Ascending aorta (tissue), 2 donors: Measurements from ENCODE around the gene L1CAM. TPM values are rescaled to one million over a fixed set of nuclear protein-coding genes. Genes with fewer than 3 reads are reported as not detected.

ENCODE experiments used
- DNase-seq, 2 donors: peaks; one replicate each; pipeline ENCODE4 v3.0.0-alpha.2; 2019; ENCODE audit warnings: low spot score in 2 of 2
- H3K27ac ChIP-seq, 2 donors: fragments of 200-600 bp; sonication (generic); one replicate each; pipeline ENCODE4 v1.5.1; 2016 to 2017; ENCODE audit warnings: mild to moderate bottlenecking in 1 of 2
- H3K27me3 ChIP-seq: fragments of 200-600 bp; sonication (generic); one replicate; pipeline ENCODE4 v1.5.1; 2017
- H3K36me3 ChIP-seq, 2 donors: fragments of 200-600 bp; sonication (generic); one replicate each; pipeline ENCODE4 v1.5.1; 2016
- H3K4me1 ChIP-seq, 2 donors: fragments of 200-600 bp; sonication (generic); one replicate each; pipeline ENCODE4 v1.5.1; 2016 to 2017; ENCODE audit warnings: mild to moderate bottlenecking in 1 of 2
- H3K4me3 ChIP-seq, 2 donors: fragments of 200-600 bp; sonication (generic); one replicate each; pipeline ENCODE4 v1.5.1; 2016 to 2017; ENCODE audit warnings: mild to moderate bottlenecking in 1 of 2
- H3K9me3 ChIP-seq, 2 donors: fragments of 200-600 bp; sonication (generic); one replicate each; pipeline ENCODE4 v1.5.1; 2016
- intact Hi-C: fragments of 100-400 bp; cut with DNase I; formaldehyde crosslinking; loops from one replicate; pipeline ENCODE4 v1.15.1; 2023
- total RNA-seq: library from RNA; depleted of rRNA; stranded (reverse); fragments of >200 nt; gene quantifications from one replicate; pipeline ENCODE4 v1.1.0, GENCODE V29; 2016
- TF ChIP-seq, protein P1 (sequence below), 3 experiments: fragments of 200-600 bp in 2 of 3; fragments of 450-650 bp in 1 of 3; sonication (generic) in 2 of 3; IDR thresholded peaks; one replicate each; pipeline ENCODE4 v1.5.1; 2016 to 2019; ENCODE audit warnings: antibody characterized with exemption in 3 of 3, mild to moderate bottlenecking in 1 of 3, moderate library complexity in 1 of 3

The L1CAM gene
- total RNA-seq, 1 donor from 2014 or later = 25.8 TPM

DNA sequence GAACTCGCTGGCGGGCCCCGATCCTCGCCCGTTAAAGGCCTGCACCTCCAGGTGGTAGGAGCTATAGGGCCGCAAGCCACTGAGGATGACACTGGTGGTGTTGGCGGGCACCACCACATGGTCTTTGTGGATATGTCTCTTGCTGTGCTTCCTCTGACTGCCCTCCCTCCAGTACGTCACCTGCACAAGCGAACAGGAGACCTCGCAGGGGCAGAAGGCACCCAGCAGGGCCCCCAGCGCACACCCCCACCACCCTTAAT is 20.7 kb downstream of the L1CAM start:
- H3K36me3 ChIP-seq = no peaks in the 10 kb centered on the region
- peaks cover 4% of the 10 kb centered on the region for H3K27me3 ChIP-seq
- TF ChIP-seq, protein P1, sequence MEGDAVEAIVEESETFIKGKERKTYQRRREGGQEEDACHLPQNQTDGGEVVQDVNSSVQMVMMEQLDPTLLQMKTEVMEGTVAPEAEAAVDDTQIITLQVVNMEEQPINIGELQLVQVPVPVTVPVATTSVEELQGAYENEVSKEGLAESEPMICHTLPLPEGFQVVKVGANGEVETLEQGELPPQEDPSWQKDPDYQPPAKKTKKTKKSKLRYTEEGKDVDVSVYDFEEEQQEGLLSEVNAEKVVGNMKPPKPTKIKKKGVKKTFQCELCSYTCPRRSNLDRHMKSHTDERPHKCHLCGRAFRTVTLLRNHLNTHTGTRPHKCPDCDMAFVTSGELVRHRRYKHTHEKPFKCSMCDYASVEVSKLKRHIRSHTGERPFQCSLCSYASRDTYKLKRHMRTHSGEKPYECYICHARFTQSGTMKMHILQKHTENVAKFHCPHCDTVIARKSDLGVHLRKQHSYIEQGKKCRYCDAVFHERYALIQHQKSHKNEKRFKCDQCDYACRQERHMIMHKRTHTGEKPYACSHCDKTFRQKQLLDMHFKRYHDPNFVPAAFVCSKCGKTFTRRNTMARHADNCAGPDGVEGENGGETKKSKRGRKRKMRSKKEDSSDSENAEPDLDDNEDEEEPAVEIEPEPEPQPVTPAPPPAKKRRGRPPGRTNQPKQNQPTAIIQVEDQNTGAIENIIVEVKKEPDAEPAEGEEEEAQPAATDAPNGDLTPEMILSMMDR (IDR thresholded peaks at IDR 0.05) = no peak
- H3K27ac ChIP-seq = no peak overlapping the region
- H3K9me3 ChIP-seq = no peaks in the 10 kb centered on the region
- intact Hi-C loops = no loop called here
- peak in 1 of 2 donors; percentile 42 for DNase-seq
- H3K4me1 ChIP-seq = no peaks in the 10 kb centered on the region
- no peak overlapping the region for H3K4me3 ChIP-seq

DNA sequence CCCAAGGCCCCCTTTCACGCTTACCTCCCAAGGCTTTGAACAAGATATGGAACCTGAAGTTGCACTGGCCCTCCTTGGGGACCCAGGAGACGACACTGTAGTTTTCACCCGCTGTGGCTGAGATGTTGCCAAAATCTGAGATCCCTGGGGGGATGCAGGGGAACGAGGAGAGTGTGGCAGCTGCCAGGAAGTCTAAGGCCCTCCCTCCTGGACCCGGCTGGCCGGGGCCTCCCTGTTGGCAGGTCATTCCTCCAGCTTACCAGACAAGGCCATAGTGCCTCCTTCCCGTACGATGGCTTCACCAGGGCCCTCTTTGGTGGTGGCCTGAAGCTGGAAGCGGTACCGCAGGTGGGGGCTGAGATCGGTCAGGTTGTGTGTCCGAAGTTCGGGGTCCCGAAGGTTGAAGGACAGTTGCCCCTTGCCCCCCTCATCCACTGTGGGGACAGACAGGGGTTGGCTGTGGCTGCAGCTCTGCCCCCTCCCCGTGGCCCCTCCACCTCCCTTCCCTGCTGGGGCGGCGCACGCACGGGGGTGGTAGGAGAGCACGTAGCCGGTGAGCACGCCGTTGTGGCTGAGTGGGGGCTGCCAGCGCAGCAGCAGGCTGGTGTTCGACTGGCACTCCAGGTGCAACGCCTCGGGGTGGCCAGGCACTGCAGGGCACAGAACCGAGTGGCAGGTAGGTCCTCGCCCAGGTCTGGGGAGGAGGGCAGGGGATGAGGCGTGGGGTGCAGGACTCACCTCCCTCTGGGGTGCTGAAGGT is 21.2 kb downstream of the L1CAM start:
- TF ChIP-seq, protein P1 (IDR thresholded peaks at IDR 0.05) = no peak
- Histone ChIP-seq H3K27ac (no peak overlapping the region), H3K4me1 (no peaks in the 10 kb centered on the region), H3K4me3 (no peak overlapping the region), H3K27me3 (peaks cover 4% of the 10 kb centered on the region), H3K36me3 (no peaks in the 10 kb centered on the region), H3K9me3 (no peaks in the 10 kb centered on the region)
- intact Hi-C loops = no loop called here
- peak in 1 of 2 donors; percentile 54 for DNase-seq

DNA sequence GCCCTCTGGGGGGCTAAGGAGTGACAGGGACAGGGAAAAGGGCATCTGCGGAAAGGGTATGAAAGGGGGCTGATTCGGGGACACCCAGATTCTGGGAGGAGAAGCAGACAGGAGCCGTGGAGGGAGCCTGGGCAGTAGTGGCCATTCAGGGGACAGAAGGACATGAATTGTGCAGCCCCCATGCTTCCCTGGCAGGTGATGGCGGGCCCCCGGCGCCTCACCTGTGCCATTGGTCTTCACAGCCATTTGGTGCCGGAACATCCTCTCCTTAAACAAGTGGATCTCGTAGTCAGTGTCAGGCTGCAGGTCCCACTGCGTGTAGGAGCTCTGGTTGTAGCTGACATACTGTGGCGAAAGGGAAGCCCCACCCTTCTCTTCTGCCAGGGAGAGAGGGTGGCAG is 21.9 kb downstream of the L1CAM start:
- no peak overlapping the region for H3K4me3 ChIP-seq
- H3K9me3 ChIP-seq = no peaks in the 10 kb centered on the region
- no peak overlapping the region for H3K27ac ChIP-seq
- DNase-seq = peak in 1 of 2 donors; percentile 57
- intact Hi-C loops = no loop called here
- TF ChIP-seq, protein P1 (IDR thresholded peaks at IDR 0.05) = no peak
- H3K4me1 ChIP-seq = no peaks in the 10 kb centered on the region
- H3K27me3 ChIP-seq = peaks cover 4% of the 10 kb centered on the region
- no peaks in the 10 kb centered on the region for H3K36me3 ChIP-seq

DNA sequence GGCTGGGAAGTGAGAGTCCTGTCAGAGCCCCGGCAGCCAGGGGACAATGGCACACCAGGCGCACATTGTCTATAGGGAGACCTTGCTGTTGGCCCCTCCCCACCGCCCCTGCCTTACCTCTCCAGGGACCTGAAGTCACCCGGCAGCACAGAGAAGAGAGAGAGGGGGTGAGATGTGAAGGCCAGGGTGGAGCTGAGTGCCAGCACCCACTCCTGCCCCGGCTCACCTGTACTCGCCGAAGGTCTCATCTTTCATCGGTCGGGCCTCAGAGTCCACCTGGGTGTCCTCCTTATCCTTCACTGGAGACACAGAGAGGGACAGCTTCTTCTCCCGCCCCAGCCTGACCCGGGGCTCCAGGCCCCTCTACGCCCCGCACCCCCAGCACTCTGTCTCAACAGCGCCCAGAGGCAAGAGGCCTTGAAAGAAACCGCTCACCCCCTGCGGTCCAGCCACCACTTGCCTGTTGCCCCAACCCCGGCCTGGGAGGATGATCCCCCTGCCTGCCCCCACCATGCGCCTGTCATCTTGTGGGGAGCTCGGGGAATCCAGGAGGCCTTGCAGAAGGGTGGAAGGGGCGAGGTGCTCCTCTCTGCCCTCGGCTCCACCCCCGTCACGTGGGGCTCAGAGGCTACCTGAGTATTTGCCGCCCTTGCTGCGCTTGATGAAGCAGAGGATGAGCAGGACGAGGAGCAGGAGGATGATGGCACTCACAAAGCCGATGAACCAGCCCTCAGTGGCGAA is 22.6 kb downstream of the L1CAM start:
- no peaks in the 10 kb centered on the region for H3K36me3 ChIP-seq
- H3K27ac ChIP-seq = no peak overlapping the region
- peaks cover 4% of the 10 kb centered on the region for H3K27me3 ChIP-seq
- DNase-seq = peak in 1 of 2 donors; percentile 60
- intact Hi-C loops = no loop called here
- no peaks in the 10 kb centered on the region for H3K4me1 ChIP-seq
- no peak overlapping the region for H3K4me3 ChIP-seq
- no peaks in the 10 kb centered on the region for H3K9me3 ChIP-seq
- TF ChIP-seq, protein P1 (IDR thresholded peaks at IDR 0.05) = no peak

DNA sequence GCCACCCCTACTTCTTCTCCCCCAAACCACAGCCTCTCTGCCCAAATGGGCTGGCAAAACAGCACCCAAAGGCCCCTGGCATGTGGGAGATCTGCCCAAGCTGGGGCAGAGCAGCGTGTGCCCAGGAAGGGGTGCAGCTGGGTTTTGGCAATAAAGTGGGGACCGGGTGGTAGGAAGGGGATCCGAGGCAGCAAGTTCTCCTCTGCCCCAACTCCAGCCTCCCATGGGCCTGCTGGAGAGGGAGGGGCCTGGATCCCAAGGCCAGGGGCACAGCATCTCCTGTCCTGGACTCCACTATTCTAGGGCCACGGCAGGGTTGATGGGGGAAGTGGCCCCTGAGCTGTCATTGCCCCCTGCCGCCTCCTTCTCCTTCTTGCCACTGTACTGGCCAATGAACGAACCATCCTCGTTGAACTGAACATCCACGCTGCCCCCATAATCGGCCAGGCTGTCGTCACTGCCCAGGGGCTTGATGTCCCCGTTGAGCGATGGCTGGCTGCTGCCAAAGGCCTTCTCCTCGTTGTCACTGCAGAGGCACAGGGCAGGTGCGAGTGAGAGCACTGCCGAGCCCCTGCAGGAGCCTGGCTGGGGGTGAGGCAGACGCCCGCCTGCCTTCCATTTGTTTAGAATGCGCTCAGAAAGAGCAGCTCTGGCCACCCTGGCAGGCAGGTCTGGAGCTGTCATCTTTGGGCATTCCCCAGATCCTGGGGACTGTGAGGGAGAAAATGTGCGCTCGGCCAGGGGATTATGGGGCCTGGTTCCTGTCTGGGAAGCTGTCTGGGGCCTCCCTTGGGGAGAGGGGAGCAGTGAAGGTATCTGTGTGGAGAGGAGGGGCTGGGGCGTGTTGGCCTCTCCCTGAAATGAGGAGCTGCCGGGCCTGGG is 23.4 kb downstream of the L1CAM start:
- Histone ChIP-seq H3K27me3 (peaks cover 4% of the 10 kb centered on the region), H3K4me3 (no peak overlapping the region), H3K27ac (no peak overlapping the region), H3K36me3 (no peaks in the 10 kb centered on the region), H3K9me3 (no peaks in the 10 kb centered on the region), H3K4me1 (no peaks in the 10 kb centered on the region)
- DNase-seq = peak in 1 of 2 donors; percentile 47
- TF ChIP-seq, protein P1 (IDR thresholded peaks at IDR 0.05) = no peak
- intact Hi-C loops = no loop called here
